Uterus (tissue), 2 donors: ENCODE measurements around the gene CATSPER3.

ENCODE experiments used
- CTCF ChIP-seq, 4 experiments: fragments of 200-600 bp in 2 of 4; fragments of 450-650 bp in 2 of 4; sonication (generic) in 2 of 4; IDR thresholded peaks; one replicate each; pipeline ENCODE4 v1.5.1; 2016 to 2019; ENCODE audit warnings: antibody characterized with exemption in 4 of 4, mild to moderate bottlenecking in 2 of 4, moderate library complexity in 1 of 4
- POLR2A ChIP-seq, 2 donors: fragments of 450-650 bp; IDR thresholded peaks; one replicate each; pipeline ENCODE4 v1.6.1; 2016; ENCODE audit warnings: antibody characterized with exemption in 2 of 2, mild to moderate bottlenecking in 1 of 2, moderate library complexity in 1 of 2

DNA sequence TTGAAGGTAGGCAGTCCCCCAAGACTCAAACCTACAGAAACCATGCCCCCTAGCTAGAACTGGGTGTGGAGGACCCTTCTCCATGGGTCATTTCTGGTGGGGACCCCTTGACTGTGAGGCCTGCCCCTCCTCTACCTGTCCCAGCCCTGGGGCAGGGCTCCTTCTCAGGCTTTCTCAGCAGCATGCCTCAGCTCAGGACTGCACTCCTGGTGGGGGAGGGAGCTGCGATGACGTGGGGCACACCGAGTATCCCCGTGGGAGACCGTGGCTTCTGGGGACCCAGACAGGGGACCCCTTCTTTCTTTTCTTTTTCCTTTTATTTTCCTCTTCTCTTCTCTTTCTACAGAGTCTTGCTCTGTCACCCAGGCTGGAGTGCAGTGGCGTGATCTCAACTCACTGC, 93.3 kb downstream of the CATSPER3 start:
- no peak for TF ChIP-seq POLR2A (IDR thresholded peaks at IDR 0.05)
- TF ChIP-seq CTCF (IDR thresholded peaks at IDR 0.05), result no peak
